HG03460 (cell line): ENCODE measurements around the gene RPN2.

Experiments
- ATAC-seq: cut with Tn5 transposase; IDR thresholded peaks from one replicate; pipeline ENCODE4 v1.9.1; 2021; ENCODE audit not compliant: unreplicated experiment

The RPN2 gene

DNA sequence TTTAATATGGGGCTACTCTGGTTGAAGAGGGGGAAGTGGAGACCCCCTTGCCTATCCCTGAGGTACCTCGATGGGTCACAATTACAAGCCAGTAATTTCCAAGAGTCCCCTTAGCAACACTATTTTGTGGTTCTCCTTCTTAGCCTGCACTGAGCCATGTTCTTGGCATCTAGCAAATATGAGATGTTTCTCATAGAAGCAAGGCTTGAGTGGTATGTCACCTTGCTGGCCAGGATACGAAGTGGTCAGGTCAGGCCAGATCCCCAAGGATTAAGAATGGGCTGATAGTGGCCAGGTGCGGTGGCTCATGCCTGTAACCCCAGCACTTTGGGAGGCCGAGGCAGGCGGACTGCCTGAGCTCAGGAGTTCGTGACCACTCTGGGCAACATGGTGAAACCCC is 84.6 kb downstream of the RPN2 start:
- ATAC-seq = no peak

- ATAC-seq = no peak
These were observed 86.0 kb downstream of the RPN2 start for GRCh38 chr20:37265152-37265551.

GRCh38 chr20:37266940-37267666 is 88.0 kb downstream of the RPN2 start:
- ATAC-seq = no peak

DNA sequence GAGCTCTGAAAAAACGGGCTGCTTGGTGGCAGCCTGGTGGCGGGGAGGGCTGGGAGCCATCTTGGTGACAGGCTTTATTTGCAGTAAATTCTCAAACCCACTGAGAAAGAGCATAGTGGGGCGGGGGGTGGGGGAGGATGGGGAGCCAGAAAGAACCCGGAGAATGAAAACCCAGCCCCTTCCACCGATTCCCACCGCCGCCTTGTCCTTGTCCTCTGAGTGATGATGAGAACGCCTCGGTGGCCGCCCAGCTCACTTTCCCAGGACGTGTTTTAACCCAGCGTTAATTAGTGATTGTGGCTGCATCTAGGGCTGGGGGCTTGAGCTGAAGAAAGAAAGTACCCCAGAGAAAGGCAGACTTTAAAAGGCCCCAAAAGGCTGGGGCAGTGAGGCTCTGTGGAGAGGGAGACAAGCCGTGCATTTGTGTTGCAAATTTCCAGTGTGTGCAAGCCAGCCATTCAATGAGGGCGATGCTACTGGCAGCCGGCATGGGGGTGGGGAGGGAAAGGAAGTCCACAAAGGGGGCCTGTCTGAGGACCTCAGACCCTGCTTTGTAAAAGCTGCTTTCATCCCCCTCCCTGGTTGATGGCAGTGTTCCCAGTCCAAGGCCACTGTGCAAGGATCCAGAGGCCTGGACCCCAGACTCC is 88.7 kb downstream of the RPN2 start:
- ATAC-seq = no peak

- ATAC-seq = no peak
These were observed 91.7 kb downstream of the RPN2 start for GRCh38 chr20:37270576-37271420.

DNA sequence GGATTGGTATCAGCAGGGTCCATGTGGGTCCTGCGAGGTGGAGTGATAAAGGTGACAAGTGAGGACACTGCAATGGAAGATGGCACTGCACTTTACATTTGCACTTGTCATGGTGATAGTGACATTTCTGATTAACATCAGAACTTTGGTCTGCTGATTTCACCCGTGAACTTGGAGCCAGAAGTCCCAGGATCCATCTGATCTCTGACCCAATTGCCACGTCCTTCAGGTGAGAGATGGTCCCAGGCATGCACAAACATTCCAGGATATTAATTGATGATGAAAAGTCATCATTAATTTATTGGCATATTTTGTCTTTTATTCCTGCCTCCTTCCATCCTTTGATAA is 92.3 kb downstream of the RPN2 start:
- ATAC-seq = no peak

- no peak for ATAC-seq
These were observed 94.9 kb downstream of the RPN2 start for GRCh38 chr20:37273988-37274387.

- ATAC-seq = no peak
These were observed 95.9 kb downstream of the RPN2 start for GRCh38 chr20:37274851-37275524.

GRCh38 chr20:37276494-37277252 is 97.5 kb downstream of the RPN2 start:
- ATAC-seq = no peak

DNA sequence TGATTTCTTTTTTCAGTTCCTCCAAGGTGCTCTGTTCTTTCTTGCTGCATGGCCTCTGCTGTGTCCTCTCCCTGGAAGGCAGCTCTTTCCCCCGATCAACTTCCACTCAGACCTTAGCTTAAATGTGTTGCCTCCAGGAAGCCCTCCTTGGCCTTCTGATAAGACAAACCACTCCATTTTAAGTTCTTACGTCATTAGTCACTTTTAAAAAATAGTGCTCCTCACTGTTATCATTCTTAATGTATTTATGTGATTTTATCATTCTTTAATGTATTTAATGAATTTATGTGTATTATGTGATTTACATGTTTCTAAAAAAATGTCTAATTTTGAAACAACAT is 98.1 kb downstream of the RPN2 start:
- no peak for ATAC-seq

GRCh38 chr20:37278966-37279590 is 99.9 kb downstream of the RPN2 start:
- ATAC-seq = no peak

- no peak for ATAC-seq
These were observed 100.7 kb downstream of the RPN2 start for GRCh38 chr20:37279820-37280219.

GRCh38 chr20:37280403-37280802 is 101.3 kb downstream of the RPN2 start:
- ATAC-seq = no peak

- no peak for ATAC-seq
These were observed 103.4 kb downstream of the RPN2 start for GRCh38 chr20:37282556-37282955.

GRCh38 chr20:37283530-37284195 is 104.5 kb downstream of the RPN2 start:
- no peak for ATAC-seq

GRCh38 chr20:37284691-37285161 is 105.6 kb downstream of the RPN2 start:
- no peak for ATAC-seq

DNA sequence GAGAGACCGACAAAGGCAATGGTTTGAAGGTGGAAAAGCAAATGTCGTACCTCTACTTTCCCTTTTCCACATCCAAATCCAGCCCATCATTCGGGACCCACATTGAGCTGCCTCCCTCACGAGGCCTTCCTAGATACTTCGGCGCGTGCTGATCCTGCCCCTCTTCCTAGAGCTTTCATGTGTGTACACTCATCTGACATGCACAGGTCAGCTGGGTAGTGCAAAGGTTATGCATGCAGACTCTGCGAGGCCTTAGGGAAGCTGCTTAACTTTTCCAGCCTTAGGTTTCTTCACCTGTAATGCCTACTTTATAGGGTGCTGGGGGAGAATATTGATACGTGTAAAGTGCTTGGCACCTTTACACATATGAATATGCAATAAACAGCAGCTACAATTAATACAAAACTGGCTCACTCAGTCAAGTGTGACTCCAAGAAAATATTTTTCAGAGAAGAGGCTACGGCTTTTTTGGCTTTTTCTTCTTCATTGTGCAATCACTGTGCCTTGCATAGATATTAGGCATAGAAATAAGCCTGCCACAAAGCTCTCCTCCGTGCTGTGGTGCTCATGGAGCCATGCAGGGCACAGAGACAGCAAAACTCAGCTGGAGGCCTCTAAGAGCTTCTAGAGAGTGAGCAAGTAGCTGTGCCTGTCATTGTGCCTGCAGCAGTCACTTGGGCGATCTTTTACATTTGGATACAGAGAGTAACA is 106.7 kb downstream of the RPN2 start:
- no peak for ATAC-seq

- ATAC-seq = no peak
These were observed 109.0 kb downstream of the RPN2 start for GRCh38 chr20:37288091-37288490.

- no peak for ATAC-seq
These were observed 111.2 kb downstream of the RPN2 start for GRCh38 chr20:37290158-37290810.
